CD14-positive monocyte (primary cell): Measurements from ENCODE around the gene BBC3. TPM values are rescaled to one million over a fixed set of nuclear protein-coding genes. Genes with fewer than 3 reads are reported as not detected.
A peak's percentile ranks its signal among the peaks of the same experiment; 100 is the strongest.

Source experiments
- DNase-seq, 3 donors: peaks; one replicate each; pipeline ENCODE4 v3.0.0-alpha.2; 2011 to 2022
- H2AFZ ChIP-seq: 2 replicates; pipeline ENCODE4 v1.6.0; 2012; ENCODE audit warnings: mild to moderate bottlenecking, low read depth, low read length, inconsistent platforms; ENCODE audit not compliant: insufficient read depth, poor library complexity, severe bottlenecking
- H3K27ac ChIP-seq, 2 donors: 1 replicate in 1 of 2; 2 replicates in 1 of 2; pipeline ENCODE4 v1.5.1; 2012 to 2013; ENCODE audit warnings: low read length in 2 of 2, control low read depth in 1 of 2, inconsistent platforms in 1 of 2, low read depth in 1 of 2, mild to moderate bottlenecking in 1 of 2
- H3K27me3 ChIP-seq, 2 donors: one replicate each; pipeline versions ENCODE4 v1.6.0 to v1.6.1; 2011 to 2013; ENCODE audit warnings: low read length in 2 of 2; ENCODE audit not compliant: control insufficient read depth in 2 of 2, insufficient read depth in 2 of 2
- H3K36me3 ChIP-seq, 2 donors: replicated peaks in 1 of 2; 1 replicate in 1 of 2; 2 replicates in 1 of 2; pipeline versions ENCODE4 v1.5.1 to v1.6.1; 2012 to 2013; ENCODE audit warnings: low read length in 2 of 2, control low read depth in 1 of 2, inconsistent platforms in 1 of 2, mild to moderate bottlenecking in 1 of 2; ENCODE audit not compliant: insufficient read depth in 2 of 2, control insufficient read depth in 1 of 2
- H3K4me1 ChIP-seq, 2 donors: 1 replicate in 1 of 2; 2 replicates in 1 of 2; pipeline versions ENCODE4 v1.5.1 to v1.6.1; 2012 to 2013; ENCODE audit warnings: low read length in 2 of 2, control low read depth in 1 of 2, inconsistent platforms in 1 of 2, mild to moderate bottlenecking in 1 of 2, moderate library complexity in 1 of 2; ENCODE audit not compliant: insufficient read depth in 2 of 2, control insufficient read depth in 1 of 2
- H3K4me2 ChIP-seq: replicated peaks from 2 replicates; pipeline ENCODE3; 2012; ENCODE audit warnings: low read length, moderate library complexity, mild to moderate bottlenecking; ENCODE audit not compliant: poor library complexity, severe bottlenecking; ENCODE audit errors: extremely low read depth
- H3K4me3 ChIP-seq, 3 experiments: fragments of 200-600 bp in 1 of 3; sonication (generic) in 1 of 3; replicated peaks in 1 of 3; 1 replicate in 2 of 3; 2 replicates in 1 of 3; pipeline ENCODE4 v1.5.1; 2011 to 2013; ENCODE audit warnings: low read length in 3 of 3, mild to moderate bottlenecking in 3 of 3, control low read depth in 2 of 3, low read depth in 2 of 3, inconsistent platforms in 1 of 3, moderate library complexity in 1 of 3
- H3K79me2 ChIP-seq: 2 replicates; pipeline ENCODE4 v1.6.0; 2012; ENCODE audit warnings: mild to moderate bottlenecking, control low read depth, inconsistent platforms, low read length, moderate library complexity; ENCODE audit not compliant: insufficient read depth
- H3K9ac ChIP-seq: 2 replicates; pipeline ENCODE4 v1.6.0; 2017; ENCODE audit warnings: low read length, mild to moderate bottlenecking; ENCODE audit not compliant: insufficient read depth, poor library complexity, severe bottlenecking
- H3K9me3 ChIP-seq, 2 donors: replicated peaks in 1 of 2; 1 replicate in 1 of 2; 2 replicates in 1 of 2; pipeline versions ENCODE4 v1.5.1 to v1.6.1; 2012 to 2013; ENCODE audit warnings: low read length in 2 of 2, control low read depth in 1 of 2; ENCODE audit not compliant: control insufficient read depth in 1 of 2, insufficient read depth in 1 of 2
- H4K20me1 ChIP-seq: 2 replicates; pipeline ENCODE4 v1.6.0; 2012; ENCODE audit warnings: mild to moderate bottlenecking, low read length, control low read depth, moderate library complexity; ENCODE audit not compliant: insufficient read depth
- H3K27ac Mint-ChIP-seq, 7 donors: one replicate each; pipeline ENCODE4 v1.8.0; 2020; ENCODE audit warnings: mild to moderate bottlenecking in 7 of 7, mixed read lengths in 7 of 7, moderate library complexity in 6 of 7, inconsistent platforms in 2 of 7
- H3K27me3 Mint-ChIP-seq, 3 donors: one replicate each; pipeline ENCODE4 v1.8.0; 2021 to 2022; ENCODE audit warnings: low read depth in 3 of 3, mild to moderate bottlenecking in 3 of 3, mixed read lengths in 3 of 3, moderate library complexity in 3 of 3, inconsistent platforms in 1 of 3
- H3K36me3 Mint-ChIP-seq, 2 donors: one replicate each; pipeline ENCODE4 v1.8.0; 2020; ENCODE audit warnings: mixed read lengths in 2 of 2, inconsistent platforms in 1 of 2, mild to moderate bottlenecking in 1 of 2
- H3K4me1 Mint-ChIP-seq: one replicate; pipeline ENCODE4 v1.8.0; 2020; ENCODE audit warnings: mild to moderate bottlenecking, mixed read lengths
- H3K4me3 Mint-ChIP-seq, 2 donors: one replicate each; pipeline ENCODE4 v1.8.0; 2020; ENCODE audit warnings: mild to moderate bottlenecking in 2 of 2, mixed read lengths in 2 of 2, moderate library complexity in 1 of 2
- H3K9me3 Mint-ChIP-seq, 7 donors: one replicate each; pipeline ENCODE4 v1.8.0; 2020 to 2022; ENCODE audit warnings: mixed read lengths in 7 of 7, mild to moderate bottlenecking in 6 of 7, moderate library complexity in 6 of 7, inconsistent platforms in 2 of 7
- WGBS: methylation state at CpG from one replicate; pipeline ENCODE4 v1.1.5; 2013; ENCODE audit warnings: missing lambda C conversion rate; ENCODE audit not compliant: insufficient coverage; 5-methylcytosine and 5-hydroxymethylcytosine counted together
- intact Hi-C, 2 donors: fragments of 100-400 bp; cut with micrococcal nuclease; formaldehyde crosslinking; loops; one replicate each; pipeline versions ENCODE4 v1.15.0 to v1.15.1; 2023
- polyA plus RNA-seq, 3 donors: library from polyadenylated mRNA; depleted of rRNA in 1 of 3; unstranded in 2 of 3; stranded (reverse) in 1 of 3; fragments of 300-500 nt in 2 of 3; fragments of >200 nt in 1 of 3; fragmentation: Illumina TruSeq in 2 of 3; gene quantifications; 1 replicate in 2 of 3; 2 replicates in 1 of 3; pipeline ENCODE4 v1.2.3, GENCODE V29; 2012 to 2021
- TF ChIP-seq, protein P1 (sequence below): fragments of 200-600 bp; IDR thresholded peaks from one replicate; pipeline ENCODE4 v1.8.0; 2022; ENCODE audit warnings: antibody characterized with exemption, mild to moderate bottlenecking

The BBC3 gene
- polyA plus RNA-seq, 3 donors: 2.5 to 17.4 (median 4.8) TPM

DNA sequence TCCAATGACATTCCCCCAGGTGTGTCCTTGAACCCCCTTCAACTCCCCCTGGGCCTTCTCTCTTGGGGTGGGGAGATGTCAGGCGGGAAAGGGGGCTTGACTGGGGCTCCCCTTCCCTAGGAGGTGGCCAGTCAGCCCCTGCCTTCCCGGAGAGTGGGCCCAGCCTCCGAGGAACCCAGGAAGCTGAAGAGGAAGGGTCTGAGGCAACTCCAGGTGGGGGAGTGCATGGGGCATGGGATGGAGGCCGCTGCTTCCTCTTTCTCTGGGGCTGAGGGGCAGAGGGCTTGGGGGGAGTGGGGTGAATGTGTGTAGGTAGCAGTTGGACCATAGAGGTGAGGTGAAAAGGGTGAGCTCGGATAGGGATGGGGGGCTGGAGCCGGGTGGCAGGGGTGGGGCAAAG, 41.0 kb upstream of the BBC3 start:
- no peak overlapping the region for H3K27ac ChIP-seq
- intact Hi-C loops: loop anchor here (5.0 to 10.0 kb wide), 5 partner anchors 210 to 473 kb away; partner anchors contain the start of genes KPTN (in 1 of the 2), NAPA (in 1 of the 2) and NOP53 (in 1 of the 2)
- no peak overlapping the region for H3K4me3 ChIP-seq
- no peak overlapping the region for H3K4me3 Mint-ChIP-seq
- TF ChIP-seq, protein P1, sequence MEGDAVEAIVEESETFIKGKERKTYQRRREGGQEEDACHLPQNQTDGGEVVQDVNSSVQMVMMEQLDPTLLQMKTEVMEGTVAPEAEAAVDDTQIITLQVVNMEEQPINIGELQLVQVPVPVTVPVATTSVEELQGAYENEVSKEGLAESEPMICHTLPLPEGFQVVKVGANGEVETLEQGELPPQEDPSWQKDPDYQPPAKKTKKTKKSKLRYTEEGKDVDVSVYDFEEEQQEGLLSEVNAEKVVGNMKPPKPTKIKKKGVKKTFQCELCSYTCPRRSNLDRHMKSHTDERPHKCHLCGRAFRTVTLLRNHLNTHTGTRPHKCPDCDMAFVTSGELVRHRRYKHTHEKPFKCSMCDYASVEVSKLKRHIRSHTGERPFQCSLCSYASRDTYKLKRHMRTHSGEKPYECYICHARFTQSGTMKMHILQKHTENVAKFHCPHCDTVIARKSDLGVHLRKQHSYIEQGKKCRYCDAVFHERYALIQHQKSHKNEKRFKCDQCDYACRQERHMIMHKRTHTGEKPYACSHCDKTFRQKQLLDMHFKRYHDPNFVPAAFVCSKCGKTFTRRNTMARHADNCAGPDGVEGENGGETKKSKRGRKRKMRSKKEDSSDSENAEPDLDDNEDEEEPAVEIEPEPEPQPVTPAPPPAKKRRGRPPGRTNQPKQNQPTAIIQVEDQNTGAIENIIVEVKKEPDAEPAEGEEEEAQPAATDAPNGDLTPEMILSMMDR: no peak
- H3K9me3 Mint-ChIP-seq: no peaks in the 10 kb centered on the region
- peaks cover 3% of the 10 kb centered on the region for H3K79me2 ChIP-seq
- peaks cover 39 to 40% of the 10 kb centered on the region in 2 donors for H3K36me3 ChIP-seq
- peaks cover 0 to 3% of the 10 kb centered on the region in 2 donors for H3K27me3 ChIP-seq
- H2AFZ ChIP-seq: no peak overlapping the region
- H3K4me2 ChIP-seq: no peak overlapping the region
- H3K36me3 Mint-ChIP-seq: peaks cover 47 to 62% of the 10 kb centered on the region in 2 donors
- H3K9ac ChIP-seq: no peak overlapping the region
- peaks cover 0 to 11% (median 3%) of the 10 kb centered on the region in 3 donors for H3K27me3 Mint-ChIP-seq
- H3K4me1 Mint-ChIP-seq: peaks cover 25% of the 10 kb centered on the region
- no peaks in the 10 kb centered on the region for H3K9me3 ChIP-seq
- 47% methylated on average over 5 of the region's 6 CpGs for WGBS
- peak overlapping the region in 1 of 7 donors; percentile 30 for H3K27ac Mint-ChIP-seq
- peaks cover 15 to 34% of the 10 kb centered on the region in 2 donors for H3K4me1 ChIP-seq
- DNase-seq: no peak
- peaks cover 19% of the 10 kb centered on the region for H4K20me1 ChIP-seq

DNA sequence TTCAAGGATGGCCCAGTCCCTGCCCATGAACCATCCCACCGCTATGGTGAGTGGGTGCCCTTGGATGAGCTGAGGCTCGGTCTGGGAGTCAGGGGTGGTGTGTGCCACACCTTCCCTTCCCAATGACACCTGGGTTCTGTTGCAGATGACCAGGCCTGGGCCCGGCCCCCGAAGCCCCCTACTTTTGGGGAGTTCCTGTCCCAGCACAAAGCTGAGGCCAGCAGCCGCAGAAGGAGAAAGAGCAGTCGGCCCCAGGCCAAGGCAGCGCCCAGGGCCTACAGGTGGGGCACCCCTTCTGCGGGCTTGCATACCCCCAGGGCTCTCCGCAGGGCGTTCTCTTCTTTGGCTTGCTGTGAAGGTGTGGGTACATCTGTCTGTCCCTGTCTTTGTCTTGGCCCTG, 39.4 kb upstream of the BBC3 start:
- Histone ChIP-seq H3K27me3 (peaks cover 0 to under 1% of the 10 kb centered on the region in 2 donors), H3K27ac (no peak overlapping the region), H2AFZ (no peak overlapping the region), H4K20me1 (peaks cover 9% of the 10 kb centered on the region), H3K79me2 (peaks cover 3% of the 10 kb centered on the region), H3K36me3 (peaks cover 48 to 53% of the 10 kb centered on the region in 2 donors), H3K4me1 (peaks cover 12 to 29% of the 10 kb centered on the region in 2 donors), H3K4me3 (no peak overlapping the region), H3K9ac (no peak overlapping the region), H3K9me3 (no peaks in the 10 kb centered on the region), H3K4me2 (no peak overlapping the region)
- no peak for DNase-seq
- TF ChIP-seq, protein P1: no peak
- peaks cover 0 to 4% (median 0%) of the 10 kb centered on the region in 3 donors for H3K27me3 Mint-ChIP-seq
- H3K9me3 Mint-ChIP-seq: no peaks in the 10 kb centered on the region
- peaks cover 19% of the 10 kb centered on the region for H3K4me1 Mint-ChIP-seq
- intact Hi-C loops: loop anchor here (5.0 to 10.0 kb wide), 5 partner anchors 212 to 474 kb away; partner anchors contain the start of genes KPTN (in 1 of the 2), NAPA (in 1 of the 2) and NOP53 (in 1 of the 2)
- peak overlapping the region in 1 of 7 donors; percentile 9 for H3K27ac Mint-ChIP-seq
- 100% methylated on average over 4 of the region's 10 CpGs for WGBS
- peaks cover 50 to 65% of the 10 kb centered on the region in 2 donors for H3K36me3 Mint-ChIP-seq
- H3K4me3 Mint-ChIP-seq: no peak overlapping the region
